Brain microvascular endothelial cell (primary cell): ENCODE measurements around the gene DNAJC7.

Experiments
- DNase-seq: peaks from one replicate; pipeline ENCODE4 v3.0.0-alpha.2; 2020
- H3K27ac ChIP-seq: fragments of 250-450 bp; sonication (Bioruptor Pico); 2 replicates; pipeline ENCODE4 v1.5.1; 2020; ENCODE audit warnings: mild to moderate bottlenecking, moderate library complexity
- H3K27me3 ChIP-seq: fragments of 250-450 bp; sonication (Bioruptor Pico); replicated peaks from 2 replicates; pipeline ENCODE4 v1.5.1; 2020; ENCODE audit warnings: mild to moderate bottlenecking
- H3K36me3 ChIP-seq: fragments of 250-450 bp; sonication (Bioruptor Pico); replicated peaks from 2 replicates; pipeline ENCODE4 v1.5.1; 2020; ENCODE audit warnings: mild to moderate bottlenecking
- H3K4me3 ChIP-seq: 2 replicates; pipeline ENCODE4 v1.5.1; 2011; ENCODE audit warnings: low read depth, mild to moderate bottlenecking, control low read depth, low read length, moderate library complexity
- in situ Hi-C: cut with HindIII; loops from 2 replicates; pipeline ENCODE4 v1.10.0; 2017; ENCODE audit warnings: low sequenced_read_pairs, low pct_ligation_motif_present
- TF ChIP-seq, protein P1 (sequence below): IDR thresholded peaks from 2 replicates; pipeline ENCODE4 v1.5.1; 2011; ENCODE audit warnings: low read depth, mild to moderate bottlenecking, moderate library complexity, low read length, control low read depth, inconsistent platforms; ENCODE audit errors: missing control alignments

DNAJC7 gene

DNA sequence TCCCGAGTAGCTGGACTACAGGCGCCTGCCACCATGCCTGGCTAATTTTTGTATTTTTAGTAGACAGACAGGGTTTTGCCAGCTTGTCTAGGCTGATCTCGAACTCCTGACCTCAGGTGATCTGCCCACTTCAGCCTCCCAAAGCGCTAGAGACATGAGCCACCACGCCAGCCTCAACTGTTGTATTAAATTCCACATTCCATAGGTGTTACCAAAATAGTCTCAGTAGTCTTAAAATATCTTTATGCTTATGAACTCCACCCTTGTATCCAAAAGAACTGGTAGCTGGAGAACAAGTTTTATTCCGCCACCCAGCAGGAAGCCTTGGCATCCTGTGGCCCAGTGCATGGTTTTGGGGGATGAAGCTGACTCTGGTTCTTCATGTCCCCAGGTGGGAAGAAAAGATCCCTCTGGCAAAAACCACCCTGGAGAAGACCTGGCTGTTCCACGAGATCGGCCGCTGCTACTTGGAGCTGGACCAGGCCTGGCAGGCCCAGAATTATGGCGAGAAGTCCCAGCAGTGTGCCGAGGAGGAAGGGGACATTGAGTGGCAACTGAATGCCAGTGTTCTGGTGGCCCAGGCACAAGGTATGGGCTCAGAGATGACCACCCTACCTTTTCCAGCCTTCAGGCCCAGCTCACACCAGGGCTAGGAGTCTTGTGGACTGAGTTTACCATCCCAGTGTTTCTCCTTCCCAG lies 68.3 kb downstream of the DNAJC7 start:
- TF ChIP-seq, protein P1, sequence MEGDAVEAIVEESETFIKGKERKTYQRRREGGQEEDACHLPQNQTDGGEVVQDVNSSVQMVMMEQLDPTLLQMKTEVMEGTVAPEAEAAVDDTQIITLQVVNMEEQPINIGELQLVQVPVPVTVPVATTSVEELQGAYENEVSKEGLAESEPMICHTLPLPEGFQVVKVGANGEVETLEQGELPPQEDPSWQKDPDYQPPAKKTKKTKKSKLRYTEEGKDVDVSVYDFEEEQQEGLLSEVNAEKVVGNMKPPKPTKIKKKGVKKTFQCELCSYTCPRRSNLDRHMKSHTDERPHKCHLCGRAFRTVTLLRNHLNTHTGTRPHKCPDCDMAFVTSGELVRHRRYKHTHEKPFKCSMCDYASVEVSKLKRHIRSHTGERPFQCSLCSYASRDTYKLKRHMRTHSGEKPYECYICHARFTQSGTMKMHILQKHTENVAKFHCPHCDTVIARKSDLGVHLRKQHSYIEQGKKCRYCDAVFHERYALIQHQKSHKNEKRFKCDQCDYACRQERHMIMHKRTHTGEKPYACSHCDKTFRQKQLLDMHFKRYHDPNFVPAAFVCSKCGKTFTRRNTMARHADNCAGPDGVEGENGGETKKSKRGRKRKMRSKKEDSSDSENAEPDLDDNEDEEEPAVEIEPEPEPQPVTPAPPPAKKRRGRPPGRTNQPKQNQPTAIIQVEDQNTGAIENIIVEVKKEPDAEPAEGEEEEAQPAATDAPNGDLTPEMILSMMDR, result no peak
- no peak overlapping the region for H3K4me3 ChIP-seq

DNA sequence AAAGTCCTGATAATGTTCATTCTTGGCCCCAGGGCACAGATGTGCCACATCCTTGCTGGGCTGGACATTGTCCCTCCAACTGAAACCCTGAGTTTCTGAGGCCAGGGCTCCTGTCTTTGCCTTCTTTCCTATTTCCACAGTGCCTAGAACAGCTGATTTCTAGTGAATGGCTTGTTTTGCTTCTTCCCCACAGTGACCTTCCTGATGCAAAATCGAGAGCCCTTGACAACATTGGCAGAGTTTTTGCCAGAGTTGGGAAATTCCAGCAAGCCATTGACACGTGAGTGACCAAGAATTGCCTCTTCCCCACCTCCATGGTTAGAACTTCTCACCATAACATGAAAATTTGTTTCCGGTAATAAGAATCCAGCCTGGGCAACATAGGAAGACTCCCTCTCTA lies 72.3 kb downstream of the DNAJC7 start:
- in situ Hi-C loops, result no loop called here
- no peaks in the 10 kb centered on the region for H3K27me3 ChIP-seq
- no peak overlapping the region for H3K27ac ChIP-seq
- no peaks in the 10 kb centered on the region for H3K36me3 ChIP-seq
- TF ChIP-seq, protein P1, result no peak
- H3K4me3 ChIP-seq, result no peak overlapping the region
- DNase-seq, result no peak

More for the DNA sequence above, 68.3 kb downstream of the DNAJC7 start:
- Histone ChIP-seq H3K36me3 (no peaks in the 10 kb centered on the region), H3K27ac (no peak overlapping the region), H3K27me3 (no peaks in the 10 kb centered on the region)
- in situ Hi-C loops, result no loop called here
- DNase-seq, result no peak

DNA sequence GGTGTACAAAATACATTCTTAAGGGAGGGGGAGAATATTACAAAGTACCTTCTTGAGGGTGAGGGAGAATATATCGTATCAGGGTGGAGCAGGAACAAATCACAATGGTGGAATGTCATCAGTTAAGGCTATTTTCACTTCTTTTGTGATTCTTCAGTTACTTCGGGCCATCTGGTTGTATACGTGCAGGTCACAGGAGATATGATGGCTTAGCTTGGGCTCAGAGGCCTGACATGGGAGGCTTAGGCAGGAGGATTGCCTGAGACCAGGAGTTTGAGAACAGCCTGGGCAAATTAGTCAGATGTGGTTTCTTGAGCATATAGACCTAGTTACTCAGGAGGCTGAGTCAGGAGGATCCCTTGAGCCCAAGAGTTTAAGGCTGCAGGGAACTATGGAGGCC lies 73.7 kb downstream of the DNAJC7 start:
- H3K27ac ChIP-seq, result no peak overlapping the region
- in situ Hi-C loops, result no loop called here
- H3K27me3 ChIP-seq, result no peaks in the 10 kb centered on the region
- TF ChIP-seq, protein P1, result no peak
- no peak overlapping the region for H3K4me3 ChIP-seq
- DNase-seq, result no peak
- H3K36me3 ChIP-seq, result no peaks in the 10 kb centered on the region

DNA sequence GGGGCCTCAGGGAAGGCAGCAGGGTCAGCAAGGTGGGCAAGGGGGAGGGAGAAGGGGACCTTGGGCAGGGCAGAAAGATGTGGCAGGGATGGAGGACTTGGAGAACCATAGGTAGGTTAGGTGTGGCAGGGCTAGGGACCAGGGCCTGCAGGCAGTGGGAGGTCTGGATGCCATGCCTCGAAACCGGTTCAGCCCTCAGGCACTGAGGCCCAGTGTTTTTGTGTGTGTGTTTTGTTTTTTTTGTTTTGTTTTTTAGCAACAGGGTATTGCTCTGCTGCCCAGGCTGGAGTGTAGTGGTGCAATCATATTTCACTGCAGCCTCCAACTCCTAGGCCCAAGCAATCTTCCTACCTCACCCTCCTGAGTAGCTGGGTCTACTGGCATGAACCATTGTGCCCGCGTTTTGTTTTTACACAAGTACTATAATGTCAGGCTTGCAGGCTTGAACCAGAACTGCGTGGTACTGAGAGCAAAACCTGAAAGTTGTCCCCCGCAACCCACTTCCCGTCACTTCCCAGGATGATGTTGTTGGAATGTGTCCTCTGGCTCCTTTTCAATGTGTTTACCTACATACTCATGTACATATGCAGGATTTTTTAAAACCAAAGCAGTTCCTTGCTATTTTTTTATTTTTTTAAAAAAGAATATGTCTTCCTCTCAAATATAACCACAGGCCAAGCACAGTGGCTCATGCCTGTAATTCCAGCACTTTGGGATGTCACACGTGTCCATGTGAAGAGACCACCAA lies 74.4 kb downstream of the DNAJC7 start:
- in situ Hi-C loops, result no loop called here
- TF ChIP-seq, protein P1, result no peak
- Histone ChIP-seq H3K4me3 (no peak overlapping the region), H3K27ac (no peak overlapping the region), H3K36me3 (no peaks in the 10 kb centered on the region), H3K27me3 (no peaks in the 10 kb centered on the region)
- no peak for DNase-seq

DNA sequence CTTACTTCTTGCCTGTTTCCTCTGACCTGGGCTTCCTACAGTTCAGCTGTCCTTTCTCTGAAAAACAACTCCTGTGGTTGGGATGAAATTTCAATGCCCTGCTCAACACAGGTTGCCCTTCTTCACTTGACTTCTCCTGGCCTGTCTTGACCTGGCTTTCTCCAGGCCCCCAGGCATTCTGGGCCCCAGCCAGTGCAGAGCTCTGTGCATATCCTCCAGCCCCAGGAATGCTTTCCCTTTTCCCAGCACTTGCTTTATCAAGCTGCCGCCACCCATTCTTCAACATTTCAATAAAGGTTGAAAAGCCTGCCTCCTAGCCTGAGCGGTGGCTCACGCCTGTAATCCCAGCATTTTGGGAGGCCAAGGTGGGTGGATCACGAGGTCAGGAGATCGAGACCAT lies 76.1 kb downstream of the DNAJC7 start:
- H3K4me3 ChIP-seq, result no peak overlapping the region
- H3K27ac ChIP-seq, result no peak overlapping the region
- DNase-seq, result no peak
- H3K27me3 ChIP-seq, result no peaks in the 10 kb centered on the region
- in situ Hi-C loops, result no loop called here
- TF ChIP-seq, protein P1, result no peak
- H3K36me3 ChIP-seq, result no peaks in the 10 kb centered on the region
